MCF 10A (cell line): ENCODE results near the gene MAPK6. TPM values are rescaled to one million over a fixed set of nuclear protein-coding genes. Genes with fewer than 3 reads are reported as not detected.
A peak's percentile ranks its signal among the peaks of the same experiment; 100 is the strongest.
"Not testable (repeated sequence)": the region's sequence is repeated elsewhere in the genome, so short reads cannot be mapped to it uniquely, and the experiment has no call there.

ENCODE experiments used
- BruUV-seq: library from RNA; stranded (reverse); fragments of 400-500 nt; replicated peaks from 2 replicates; lab custom pipeline; 2021; lab: Mats Ljungman, UMichigan
- CTCF ChIA-PET: fragments of 300-600 bp; sonication (Branson Sonifier 250); formaldehyde crosslinking; extraction: SDS; loops from one replicate; lab custom pipeline; 2021; ENCODE audit warnings: antibody characterized with exemption, inconsistent platforms; lab: Yijun Ruan, JAX
- POLR2A ChIA-PET: fragments of 300-600, 350-650 bp; sonication (Branson Sonifier 250); formaldehyde crosslinking; extraction: SDS; loops from one replicate; lab custom pipeline; 2020; ENCODE audit warnings: antibody characterized with exemption, inconsistent platforms; lab: Yijun Ruan, JAX
- DNase-seq: peaks from one replicate; pipeline ENCODE4 v3.0.0-alpha.2; 2018; ENCODE audit not compliant: unreplicated experiment
- H3K27ac Mint-ChIP-seq: one replicate; pipeline ENCODE4 v1.8.0; 2022; ENCODE audit warnings: mild to moderate bottlenecking, low read depth, mixed read lengths; ENCODE audit not compliant: unreplicated experiment
- H3K27me3 Mint-ChIP-seq: one replicate; pipeline ENCODE4 v1.8.0; 2022; ENCODE audit warnings: mixed read lengths; ENCODE audit not compliant: insufficient read depth, unreplicated experiment
- H3K36me3 Mint-ChIP-seq: one replicate; pipeline ENCODE4 v1.8.0; 2022; ENCODE audit warnings: mild to moderate bottlenecking, moderate library complexity, mixed read lengths; ENCODE audit not compliant: insufficient read depth, unreplicated experiment
- H3K4me1 Mint-ChIP-seq: one replicate; pipeline ENCODE4 v1.8.0; 2022; ENCODE audit warnings: mixed read lengths; ENCODE audit not compliant: insufficient read depth, unreplicated experiment
- H3K4me3 Mint-ChIP-seq: one replicate; pipeline ENCODE4 v1.8.0; 2022; ENCODE audit warnings: mild to moderate bottlenecking, moderate library complexity, mixed read lengths; ENCODE audit not compliant: unreplicated experiment
- H3K9me3 Mint-ChIP-seq: one replicate; pipeline ENCODE4 v1.8.0; 2022; ENCODE audit warnings: mixed read lengths; ENCODE audit not compliant: unreplicated experiment
- CTCF ChIP-seq: fragments of 200-600 bp; IDR thresholded peaks from one replicate; pipeline ENCODE4 v1.8.0; 2022; ENCODE audit warnings: antibody characterized with exemption, mild to moderate bottlenecking; ENCODE audit not compliant: unreplicated experiment
- intact Hi-C: fragments of 100-400 bp; cut with micrococcal nuclease; formaldehyde crosslinking; loops from 2 replicates; pipeline ENCODE4 v1.14.1; 2022
- total RNA-seq: library from RNA; stranded (reverse); gene quantifications from 2 replicates; pipeline ENCODE4 v1.2.3, GENCODE V29; 2022

Gene MAPK6
- total RNA-seq, 1 experiment from 2014 or later: 106 TPM

GRCh38 chr15:52050416-52050815 is 31.4 kb downstream of the MAPK6 start:
- Mint-ChIP-seq H3K36me3 (peaks cover 62% of the 10 kb centered on the region), H3K27ac (no peak overlapping the region), H3K4me3 (no peak overlapping the region), H3K9me3 (no peaks in the 10 kb centered on the region), H3K27me3 (no peaks in the 10 kb centered on the region), H3K4me1 (peaks cover 5% of the 10 kb centered on the region)
- BruUV-seq: TSS peak; percentile 2
- TF ChIP-seq CTCF: no peak
- POLR2A ChIA-PET: interaction anchor here (0.9 to 5.6 kb wide), 5 partner anchors 15 to 30 kb away, joined by 3 to 82 read pairs (median 4); no protein-coding TSS in a partner anchor
- DNase-seq: peak; percentile 28
- intact Hi-C loops: no loop called here
- CTCF ChIA-PET: interaction anchor here (1.0 kb wide), 1 partner anchor 69 kb away, joined by 3 read pairs; no protein-coding TSS in a partner anchor

- H3K27ac Mint-ChIP-seq: peak overlapping the region; percentile 51
- intact Hi-C loops: no loop called here
- ChIA-PET CTCF (interaction anchor here (0.5 to 0.9 kb wide), 2 partner anchors 12 to 16 kb away, joined by 3 to 4 read pairs; no protein-coding TSS in a partner anchor), POLR2A (interaction anchor here (0.7 to 5.6 kb wide), 7 partner anchors 8 to 93 kb away, joined by 3 to 82 read pairs (median 6); partner anchors contain the start of gene LEO1)
- DNase-seq: no peak
- TF ChIP-seq CTCF: no peak
- H3K4me3 Mint-ChIP-seq: no peak overlapping the region
- BruUV-seq: no TSS peak
- H3K9me3 Mint-ChIP-seq: no peaks in the 10 kb centered on the region
- H3K4me1 Mint-ChIP-seq: peaks cover 5% of the 10 kb centered on the region
- peaks cover 48% of the 10 kb centered on the region for H3K36me3 Mint-ChIP-seq
- no peaks in the 10 kb centered on the region for H3K27me3 Mint-ChIP-seq
These were observed 33.3 kb downstream of the MAPK6 start for GRCh38 chr15:52052066-52052935.

- Mint-ChIP-seq H3K4me3 (no peak overlapping the region), H3K9me3 (no peaks in the 10 kb centered on the region), H3K27ac (peak overlapping the region; percentile 51), H3K36me3 (peaks cover 31% of the 10 kb centered on the region), H3K27me3 (no peaks in the 10 kb centered on the region), H3K4me1 (peaks cover 5% of the 10 kb centered on the region)
- no TSS peak for BruUV-seq
- ChIA-PET CTCF (interaction anchor here (0.6 kb wide), 2 partner anchors 75 to 177 kb away, joined by 3 to 4 read pairs; no protein-coding TSS in a partner anchor), POLR2A (interaction anchor here (0.6 to 5.6 kb wide), 6 partner anchors 10 to 152 kb away, joined by 3 to 82 read pairs (median 3); partner anchors contain the start of gene LEO1)
- TF ChIP-seq CTCF: no peak
- intact Hi-C loops: no loop called here
- no peak for DNase-seq
These were observed 35.4 kb downstream of the MAPK6 start for GRCh38 chr15:52054381-52054780.

GRCh38 chr15:52054858-52055257 is 35.8 kb downstream of the MAPK6 start:
- BruUV-seq: not testable (repeated sequence)
- peak overlapping the region; percentile 51 for H3K27ac Mint-ChIP-seq
- POLR2A ChIA-PET: interaction anchor here (0.6 to 5.6 kb wide), 5 partner anchors 11 to 152 kb away, joined by 3 to 82 read pairs (median 3); partner anchors contain the start of gene LEO1

More at GRCh38 chr15:52054858-52055257, 35.8 kb downstream of the MAPK6 start:
- peaks cover 31% of the 10 kb centered on the region for H3K36me3 Mint-ChIP-seq
- DNase-seq, H3K4me1 Mint-ChIP-seq, H3K4me3 Mint-ChIP-seq, H3K9me3 Mint-ChIP-seq, intact Hi-C loops, H3K27me3 Mint-ChIP-seq: not testable (repeated sequence)
- CTCF ChIA-PET: interaction anchor here (0.6 to 3.5 kb wide), 3 partner anchors 12 to 177 kb away, joined by 3 to 16 read pairs (median 4); no protein-coding TSS in a partner anchor
